ENCODE results near the gene CST6.

Gene CST6

GRCh38 chr11:66011785-66012303 is at the start of gene CST6:
TSS of gene CST6 (plus strand) at chr11:66012008. CDS start at chr11:66012045, 37 bp downstream.
- no peak for DNase-seq

- DNase-seq = no peak
These were observed 49.7 kb upstream of the CST6 start for GRCh38 chr11:65962141-65962564.

DNA sequence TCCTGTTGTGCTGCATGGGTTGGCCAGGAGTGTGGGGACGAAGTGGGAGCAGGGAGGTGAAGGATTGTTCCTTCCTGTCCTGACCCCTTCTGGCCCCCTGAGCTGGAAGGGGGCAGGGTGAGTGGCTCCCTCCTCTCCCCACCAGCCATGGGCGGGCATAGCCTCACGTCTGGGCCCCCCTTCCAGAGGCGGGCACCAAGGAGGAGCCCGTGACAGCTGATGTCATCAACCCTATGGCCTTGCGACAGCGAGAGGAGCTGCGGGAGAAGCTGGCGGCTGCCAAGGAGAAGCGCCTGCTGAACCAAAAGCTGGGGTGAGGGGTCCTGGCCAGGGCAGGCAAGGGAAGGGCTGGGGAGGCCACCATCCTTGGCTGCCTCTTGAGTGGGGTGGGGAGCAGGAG is 46.9 kb upstream of the CST6 start:
- DNase-seq = no peak

DNA sequence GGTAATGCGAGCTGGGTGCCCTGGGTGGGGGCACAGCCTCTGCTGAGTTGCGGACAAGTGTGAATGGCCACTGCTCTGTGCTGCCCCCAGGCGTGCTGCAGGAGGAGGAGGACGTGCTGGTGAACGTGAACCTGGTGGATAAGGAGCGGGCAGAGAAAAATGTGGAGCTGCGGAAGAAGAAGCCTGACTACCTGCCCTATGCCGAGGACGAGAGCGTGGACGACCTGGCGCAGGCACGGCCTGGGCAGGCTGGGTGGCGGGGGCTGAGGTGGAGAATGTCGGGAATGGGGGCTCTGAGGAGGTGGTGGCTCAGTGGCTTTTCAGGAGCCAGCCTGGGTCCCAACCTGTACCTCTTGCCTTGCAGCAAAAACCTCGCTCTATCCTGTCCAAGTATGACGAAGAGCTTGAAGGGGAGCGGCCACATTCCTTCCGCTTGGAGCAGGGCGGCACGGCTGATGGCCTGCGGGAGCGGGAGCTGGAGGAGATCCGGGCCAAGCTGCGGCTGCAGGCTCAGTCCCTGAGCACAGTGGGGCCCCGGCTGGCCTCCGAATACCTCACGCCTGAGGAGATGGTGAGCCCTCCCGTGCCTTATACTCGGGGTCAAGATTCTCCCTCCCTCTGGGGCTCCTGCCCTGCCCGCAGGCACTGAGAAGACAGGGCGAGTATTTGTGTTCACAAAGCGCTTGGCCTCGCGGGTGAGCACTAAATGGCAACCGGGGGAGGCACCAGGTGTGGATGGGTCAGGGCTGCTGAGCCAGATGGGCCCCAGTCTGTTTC is 45.6 kb upstream of the CST6 start:
- DNase-seq = no peak

GRCh38 chr11:65967329-65967934 is 44.4 kb upstream of the CST6 start:
- DNase-seq = no peak

DNA sequence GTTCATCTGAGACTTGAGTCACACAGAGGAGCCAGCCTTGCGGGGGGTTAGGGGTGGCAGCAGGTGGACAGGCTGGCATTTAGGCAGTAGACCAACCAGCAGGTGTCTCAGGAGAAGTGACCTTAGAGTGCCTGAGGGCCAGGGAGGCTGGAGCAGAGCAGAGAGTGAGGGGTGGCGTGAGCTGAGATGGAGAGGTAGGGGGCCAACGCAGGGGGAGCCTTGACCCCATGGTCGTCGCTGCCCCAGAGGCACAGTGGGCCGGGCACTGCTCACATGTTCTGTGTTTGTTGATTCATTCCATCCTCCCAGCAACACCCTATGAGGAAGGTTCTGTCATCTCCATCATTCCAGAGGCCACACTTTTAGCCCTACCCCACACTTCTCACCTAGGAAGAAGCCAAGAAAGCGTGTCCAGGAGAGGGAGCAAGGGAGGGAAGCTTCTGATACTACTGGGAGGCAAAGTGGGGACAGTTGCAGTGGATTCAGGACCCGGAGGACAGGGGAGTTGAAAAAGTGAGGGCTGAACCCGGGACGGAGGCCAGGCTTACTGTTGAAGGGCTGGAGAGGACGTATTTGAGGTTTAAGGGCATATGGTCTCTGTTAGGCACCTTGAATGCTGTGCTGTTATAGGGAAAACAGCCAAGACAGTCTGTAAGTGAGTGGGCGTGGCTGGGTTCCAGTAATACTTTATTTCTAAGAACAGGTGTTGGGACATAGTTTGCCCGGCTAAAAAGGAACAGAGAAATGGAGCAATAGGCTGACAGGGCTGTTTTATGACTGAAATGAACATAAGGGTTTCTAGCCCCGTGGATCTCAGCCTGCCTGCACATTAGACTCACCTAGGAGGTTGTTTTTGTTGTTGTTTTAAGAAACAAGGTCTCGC is 43.0 kb upstream of the CST6 start:
- no peak for DNase-seq

DNA sequence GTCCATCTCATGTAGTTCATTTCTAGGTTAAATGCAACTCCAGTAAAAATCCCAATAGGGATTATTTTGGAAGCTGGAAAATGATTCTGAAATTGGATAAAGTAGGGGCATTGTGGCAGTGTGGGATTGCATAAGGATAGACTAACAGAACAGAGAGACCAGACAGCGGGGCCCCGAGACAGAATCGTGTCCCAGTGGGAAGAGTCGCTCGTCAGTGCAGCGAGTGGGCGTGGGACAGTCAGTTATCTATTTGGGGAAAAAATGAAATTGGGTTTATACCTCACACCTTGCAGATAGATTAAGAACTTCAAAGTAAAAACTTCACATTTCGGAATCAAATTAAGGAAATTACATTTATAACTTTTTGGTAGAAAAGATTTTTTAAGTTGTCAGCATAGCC is 39.7 kb upstream of the CST6 start:
- DNase-seq = no peak

DNA sequence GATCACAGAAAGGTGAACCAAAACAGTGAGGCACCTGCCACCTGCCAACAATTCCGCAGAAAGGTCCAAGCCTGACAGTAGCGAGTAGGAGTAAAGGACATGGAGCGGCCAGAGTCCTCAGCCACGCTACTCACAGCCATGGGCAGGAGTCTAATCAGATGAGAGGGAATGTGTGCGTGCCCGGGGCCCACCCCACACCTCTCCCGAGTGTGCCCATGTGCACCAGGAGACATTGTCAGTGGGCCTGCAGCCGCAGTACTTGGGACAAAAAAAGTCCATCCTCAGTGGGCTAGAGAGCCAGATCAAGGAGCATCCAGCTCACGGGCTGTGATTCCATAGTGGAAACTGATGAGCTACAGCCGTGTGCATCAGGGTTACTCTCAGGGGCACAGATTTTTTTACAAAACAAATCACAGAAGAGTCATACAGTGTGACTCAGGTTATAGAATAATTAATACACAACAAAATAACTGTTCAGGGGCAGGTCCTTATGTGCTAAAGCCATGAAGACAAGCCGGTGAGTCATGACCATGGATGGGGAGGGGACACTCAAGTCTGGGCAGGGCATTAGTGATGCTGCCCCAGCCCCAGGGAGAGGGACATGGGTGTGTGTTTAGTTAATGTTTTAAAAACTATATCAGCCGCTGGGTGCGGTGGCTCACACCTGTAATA is 38.2 kb upstream of the CST6 start:
- DNase-seq = no peak

- no peak for DNase-seq
These were observed 36.0 kb upstream of the CST6 start for GRCh38 chr11:65975771-65976170.

DNA sequence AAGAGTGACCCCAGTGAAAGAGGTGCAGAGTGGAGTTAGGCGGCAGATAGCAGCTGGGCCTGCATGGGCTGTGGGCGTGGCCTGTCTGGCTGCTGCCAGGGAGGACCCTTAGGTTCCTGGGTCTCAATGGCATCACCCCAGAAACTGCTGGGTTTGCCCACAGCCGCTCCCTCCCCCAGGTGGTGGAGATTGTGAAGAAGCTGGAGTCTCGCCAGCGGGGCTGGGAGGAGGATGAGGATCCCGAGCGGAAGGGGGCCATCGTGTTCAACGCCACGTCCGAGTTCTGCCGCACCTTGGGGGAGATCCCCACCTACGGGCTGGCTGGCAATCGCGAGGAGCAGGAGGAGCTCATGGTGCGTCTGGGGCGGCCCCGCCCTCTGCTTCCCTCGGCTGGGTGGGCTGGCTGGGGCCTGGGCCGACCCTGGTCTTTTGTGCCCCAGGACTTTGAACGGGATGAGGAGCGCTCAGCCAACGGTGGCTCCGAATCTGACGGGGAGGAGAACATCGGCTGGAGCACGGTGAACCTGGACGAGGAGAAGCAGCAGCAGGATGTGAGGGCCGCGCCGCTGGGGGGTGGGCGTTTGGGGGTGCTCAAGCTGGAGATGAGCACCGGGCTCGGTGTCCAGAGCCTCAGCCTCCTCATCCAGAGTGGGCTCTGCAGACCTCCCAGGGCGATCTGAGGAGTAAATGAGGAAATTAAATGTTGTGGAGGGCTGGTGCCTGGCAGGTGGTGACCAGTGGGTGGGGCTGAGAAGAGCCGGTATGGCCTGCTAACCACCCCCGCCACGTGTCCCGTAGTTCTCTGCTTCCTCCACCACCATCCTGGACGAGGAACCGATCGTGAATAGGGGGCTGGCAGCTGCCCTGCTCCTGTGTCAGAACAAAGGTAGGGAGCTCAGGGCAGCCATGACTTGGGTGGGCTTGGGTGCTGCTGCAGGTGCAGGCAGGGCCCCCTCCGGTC is 35.3 kb upstream of the CST6 start:
- no peak for DNase-seq

DNA sequence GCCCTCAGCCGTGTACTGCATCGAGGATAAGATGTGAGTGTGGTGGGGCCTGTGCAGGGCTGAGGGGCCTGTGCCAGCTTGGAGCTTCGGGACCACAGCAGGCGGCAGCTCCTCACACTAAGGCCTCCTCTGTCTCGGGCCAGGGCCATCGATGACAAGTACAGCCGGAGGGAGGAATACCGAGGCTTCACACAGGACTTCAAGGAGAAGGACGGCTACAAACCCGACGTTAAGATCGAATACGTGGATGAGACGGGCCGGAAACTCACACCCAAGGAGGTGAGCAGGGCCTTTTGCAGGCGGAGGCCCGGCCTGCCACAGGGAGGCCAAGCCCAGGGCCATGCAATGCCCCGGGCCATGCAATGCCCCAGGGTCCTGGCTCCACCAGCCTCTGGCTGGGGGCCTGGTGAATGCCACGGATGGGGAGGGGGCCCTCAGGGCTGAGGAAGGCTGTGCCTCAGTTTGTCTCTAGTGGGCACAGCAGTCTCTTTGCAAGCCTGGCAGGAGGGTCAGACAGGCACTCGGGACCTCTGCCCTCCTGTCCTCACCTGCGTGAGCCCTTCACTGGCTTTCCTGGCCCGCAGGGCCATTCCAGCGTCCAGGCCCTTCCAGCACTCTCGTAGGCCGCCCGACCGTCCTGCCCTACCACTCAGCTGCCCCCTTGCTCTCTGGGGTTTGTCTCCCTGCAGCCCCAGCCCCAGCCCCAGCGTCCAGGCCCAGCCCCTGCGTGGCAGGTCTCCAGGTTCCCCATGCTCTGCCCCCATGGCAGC is 34.0 kb upstream of the CST6 start:
- no peak for DNase-seq

DNA sequence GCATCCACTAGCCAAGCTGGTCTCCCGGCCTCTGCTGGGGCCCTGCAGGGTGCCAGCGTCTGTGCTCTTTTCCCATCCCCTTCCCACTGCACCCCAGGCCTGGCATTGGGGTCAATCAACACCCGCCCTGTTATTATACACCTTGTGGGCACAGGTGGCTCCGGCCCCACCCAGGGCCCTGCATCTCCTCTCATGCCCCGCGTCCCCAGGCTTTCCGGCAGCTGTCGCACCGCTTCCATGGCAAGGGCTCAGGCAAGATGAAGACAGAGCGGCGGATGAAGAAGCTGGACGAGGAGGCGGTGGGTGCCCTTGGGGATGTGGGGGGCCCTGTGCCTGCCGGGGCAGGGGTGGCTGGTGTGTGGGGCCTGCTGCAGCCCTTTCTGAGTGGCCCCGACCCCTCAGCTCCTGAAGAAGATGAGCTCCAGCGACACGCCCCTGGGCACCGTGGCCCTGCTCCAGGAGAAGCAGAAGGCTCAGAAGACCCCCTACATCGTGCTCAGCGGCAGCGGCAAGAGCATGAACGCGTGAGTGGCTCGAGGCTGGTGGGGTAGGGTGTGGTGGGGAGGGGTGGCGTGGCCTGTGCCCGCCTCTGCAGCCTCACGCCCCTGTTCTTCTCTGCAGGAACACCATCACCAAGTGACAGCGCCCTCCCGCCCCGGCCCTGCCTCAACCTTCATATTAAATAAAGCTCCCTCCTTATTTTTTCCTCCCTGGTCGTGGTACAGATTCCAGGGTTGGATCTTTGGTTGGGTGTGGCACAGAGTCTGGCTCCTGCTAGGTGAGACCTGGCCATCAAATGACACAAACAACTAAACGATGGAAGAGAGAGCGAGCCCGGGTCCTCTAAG is 33.2 kb upstream of the CST6 start:
- DNase-seq = no peak

GRCh38 chr11:65979261-65979759 is 32.5 kb upstream of the CST6 start:
- no peak for DNase-seq

DNA sequence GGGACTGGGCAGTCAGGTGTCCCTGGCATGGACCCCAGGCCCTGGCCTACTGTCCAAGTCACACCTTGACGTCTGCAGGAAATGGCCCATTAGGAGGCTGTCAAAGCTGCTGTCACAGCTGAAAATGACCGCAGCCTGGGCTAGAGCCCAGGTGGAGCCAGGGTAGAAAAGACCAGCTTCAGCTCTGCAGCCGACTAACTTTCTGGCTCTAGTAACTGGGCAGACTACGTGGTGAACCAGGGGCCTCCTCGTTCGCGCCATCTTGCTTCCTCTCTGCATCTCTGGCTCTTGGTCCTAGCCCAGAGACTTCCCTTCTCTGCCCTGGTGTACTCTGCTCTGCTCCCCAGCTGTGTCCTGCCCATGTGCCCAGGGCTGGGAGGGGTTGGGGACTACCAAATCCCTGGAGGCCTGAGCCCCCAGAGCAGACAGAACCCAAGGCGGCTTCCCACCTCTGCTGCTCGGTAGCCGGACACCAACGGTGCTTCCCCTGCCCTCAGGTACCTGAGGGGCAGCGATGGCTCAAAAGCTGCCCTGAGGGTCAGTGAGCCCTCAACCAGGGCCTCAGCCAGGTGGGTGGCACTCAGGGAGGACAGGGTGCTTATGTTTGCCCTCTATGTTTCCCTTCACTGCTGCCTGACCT is 30.6 kb upstream of the CST6 start:
- DNase-seq = no peak

GRCh38 chr11:65981972-65982823 is 29.6 kb upstream of the CST6 start:
- DNase-seq = no peak

DNA sequence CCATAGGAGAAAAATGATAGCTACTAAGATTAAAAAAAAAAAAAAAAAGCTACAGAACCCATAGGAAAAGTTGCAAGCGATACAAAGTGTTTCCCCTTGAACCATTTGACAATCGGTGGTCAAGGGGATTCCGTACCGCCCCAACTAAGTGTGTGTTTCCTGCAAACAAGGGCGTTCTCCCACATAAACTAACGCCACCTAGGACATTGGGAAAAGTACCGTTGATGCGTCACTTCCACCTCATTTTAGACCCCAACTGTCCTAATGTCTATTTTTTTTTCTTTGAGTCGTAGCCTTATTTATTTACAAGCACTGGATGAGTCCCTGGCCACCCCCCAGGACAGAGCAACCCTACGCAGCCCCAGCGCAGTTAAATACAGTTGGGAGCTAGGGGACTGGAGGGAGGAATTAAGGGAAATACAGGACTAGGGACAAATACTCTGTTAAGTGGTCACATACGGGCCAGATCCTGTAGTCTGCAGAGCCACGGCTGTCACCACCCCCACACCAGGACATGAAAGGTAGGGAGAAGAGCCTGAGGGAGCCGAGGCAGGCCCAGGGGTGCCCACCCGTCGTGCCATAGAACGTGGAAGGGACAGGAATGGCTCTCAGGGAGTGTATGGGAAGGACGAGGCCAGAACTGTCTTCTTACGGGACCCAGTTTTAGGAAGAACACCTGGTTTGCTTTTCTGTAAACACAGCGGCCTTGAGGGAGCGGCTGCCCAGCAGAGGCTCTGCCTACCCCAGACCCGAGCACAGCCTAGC is 28.8 kb upstream of the CST6 start:
- DNase-seq = no peak

DNA sequence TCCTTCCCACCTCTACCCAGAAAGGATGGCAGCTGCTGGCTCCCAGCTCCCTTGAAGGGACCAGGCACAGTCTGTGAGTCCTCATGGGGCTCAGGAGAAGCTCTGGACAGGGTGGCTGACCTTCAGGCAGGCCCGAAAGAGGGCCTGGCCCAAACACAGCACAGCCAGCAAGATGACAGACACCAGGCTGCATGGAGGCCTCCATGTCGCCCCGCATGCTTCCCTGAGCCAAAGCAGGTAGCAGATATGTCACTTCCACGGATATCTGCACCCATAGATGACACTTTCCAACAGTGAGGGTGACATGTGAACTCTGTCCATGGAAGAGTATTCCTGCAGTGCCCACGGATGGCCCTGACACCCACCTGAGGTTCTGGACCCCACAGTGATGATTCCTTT is 28.2 kb upstream of the CST6 start:
- DNase-seq = no peak

Measured in GDM1 (cell line).